A549 (cell line): ENCODE data around the gene UBXN10. TPM values are rescaled to one million over a fixed set of nuclear protein-coding genes. Genes with fewer than 3 reads are reported as not detected.

ENCODE experiments used
- ATAC-seq, 2 experiments: fragments of 200-7000 bp in 1 of 2; fragments of >200 bp in 1 of 2; cut with Nextera tagmentation in 1 of 2; cut with Tn5 transposase in 1 of 2; 3 replicates each; pipeline versions ENCODE4 v1.8.0 to v1.9.1; 2018 to 2020; ENCODE audit warnings: mild to moderate bottlenecking in 1 of 2, moderate library complexity in 1 of 2
- CTCF ChIA-PET: fragments of 300-600 bp; sonication (Branson Sonifier 250); formaldehyde crosslinking; extraction: SDS; loops from one replicate; lab custom pipeline; 2021; ENCODE audit warnings: antibody characterized with exemption, inconsistent platforms; lab: Yijun Ruan, JAX
- POLR2A ChIA-PET: fragments of 350-600 bp; formaldehyde crosslinking; extraction: SDS; loops from one replicate; lab custom pipeline; 2021; ENCODE audit warnings: antibody characterized with exemption, inconsistent platforms; lab: Yijun Ruan, JAX
- DNase-seq, 2 experiments: peaks; one replicate each; pipeline versions ENCODE4 v3.0.0 to v3.0.0-alpha.2; 2011 to 2016; ENCODE audit warnings: low read depth in 1 of 2, low spot score in 1 of 2
- FAIRE-seq: peaks from 2 replicates; lab custom pipeline; 2011; peaks lifted over from hg19 to GRCh38; lab: Jason Lieb, UNC
- H3K27ac ChIP-seq, 2 experiments: fragments of >200 bp; sonication (Bioruptor Twin); formaldehyde crosslinking; 3 replicates each; pipeline ENCODE4 v1.5.1; 2016 to 2017
- H3K4me1 ChIP-seq: fragments of >200 bp; sonication (Bioruptor Twin); formaldehyde crosslinking; 3 replicates; pipeline ENCODE4 v1.6.1; 2016
- H3K4me2 ChIP-seq: fragments of >200 bp; sonication (Bioruptor Twin); formaldehyde crosslinking; 3 replicates; pipeline ENCODE4 v1.6.1; 2016
- H3K4me3 ChIP-seq: fragments of >200 bp; sonication (Bioruptor Twin); formaldehyde crosslinking; 3 replicates; pipeline ENCODE4 v1.5.1; 2016
- H3K9me3 ChIP-seq: fragments of >200 bp; sonication (Bioruptor Twin); formaldehyde crosslinking; 3 replicates; pipeline ENCODE4 v1.6.1; 2016
- EHF ChIP-seq: fragments of 250-450 bp; sonication (Bioruptor Pico); IDR thresholded peaks from 2 replicates; pipeline ENCODE4 v1.5.0; 2020; ENCODE audit warnings: mild to moderate bottlenecking
- ELK1 ChIP-seq: fragments of 150-350 bp; IDR thresholded peaks from 2 replicates; pipeline ENCODE4 v1.6.1; 2014; ENCODE audit warnings: low read depth, mild to moderate bottlenecking, low read length
- ESRRA ChIP-seq: fragments of 150-350 bp; IDR thresholded peaks from 2 replicates; pipeline ENCODE4 v1.6.1; 2014; ENCODE audit warnings: mild to moderate bottlenecking, low read length, borderline replicate concordance
- FOSL2 ChIP-seq, 2 experiments: fragments of 450-650 bp in 1 of 2; fragments of >200 bp in 1 of 2; sonication (Bioruptor Twin) in 1 of 2; formaldehyde crosslinking; IDR thresholded peaks; 2 replicates each; pipeline versions ENCODE4 v1.5.0 to v1.6.1; 2016 to 2020; ENCODE audit warnings: mild to moderate bottlenecking in 1 of 2, moderate library complexity in 1 of 2
- HES2 ChIP-seq: fragments of >200 bp; sonication (Bioruptor Twin); formaldehyde crosslinking; IDR thresholded peaks from 2 replicates; pipeline ENCODE4 v1.6.1; 2016
- HEYL ChIP-seq: fragments of 250-450 bp; sonication (Bioruptor Pico); IDR thresholded peaks from 2 replicates; pipeline ENCODE4 v1.8.0; 2021; ENCODE audit warnings: mild to moderate bottlenecking, moderate library complexity
- HOXA7 ChIP-seq: fragments of 250-450 bp; sonication (Bioruptor Pico); IDR thresholded peaks from 2 replicates; pipeline ENCODE4 v1.5.0; 2020; ENCODE audit warnings: mild to moderate bottlenecking, moderate library complexity
- JUN ChIP-seq, 2 experiments: fragments of >200 bp; sonication (Bioruptor Twin); formaldehyde crosslinking; IDR thresholded peaks; 2 replicates in 1 of 2; 3 replicates in 1 of 2; pipeline ENCODE4 v1.6.1; 2016 to 2017
- KDM1A ChIP-seq: fragments of 200-600 bp; sonication (generic); IDR thresholded peaks from 2 replicates; pipeline ENCODE4 v1.6.1; 2016; ENCODE audit warnings: low read depth, mild to moderate bottlenecking
- KDM5A ChIP-seq: fragments of 200-600 bp; sonication (generic); IDR thresholded peaks from 2 replicates; pipeline ENCODE4 v1.6.1; 2016; ENCODE audit warnings: antibody characterized with exemption, mild to moderate bottlenecking
- MAZ ChIP-seq: fragments of 150-350 bp; IDR thresholded peaks from 2 replicates; pipeline ENCODE4 v1.6.1; 2014; ENCODE audit warnings: antibody characterized with exemption, low read depth, low read length, borderline replicate concordance
- MYC ChIP-seq: IDR thresholded peaks from 2 replicates; pipeline ENCODE4 v1.6.1; 2012; ENCODE audit warnings: mild to moderate bottlenecking, inconsistent platforms, low read length, improper control_type of control experiment, borderline replicate concordance
- NPAS2 ChIP-seq: fragments of 250-450 bp; sonication (Bioruptor Pico); IDR thresholded peaks from 2 replicates; pipeline ENCODE4 v1.8.0; 2022; ENCODE audit warnings: mild to moderate bottlenecking, moderate library complexity, borderline replicate concordance
- RNF2 ChIP-seq: fragments of 200-600 bp; sonication (generic); IDR thresholded peaks from 2 replicates; pipeline ENCODE4 v1.6.1; 2016; ENCODE audit warnings: low read depth, mild to moderate bottlenecking, antibody characterized with exemption, moderate library complexity, borderline replicate concordance
- SREBF2 ChIP-seq: fragments of 450-650 bp; IDR thresholded peaks from 2 replicates; pipeline ENCODE4 v1.6.1; 2014; ENCODE audit warnings: mild to moderate bottlenecking, moderate library complexity
- USF2 ChIP-seq: fragments of 450-650 bp; IDR thresholded peaks from 2 replicates; pipeline ENCODE4 v1.6.1; 2014; ENCODE audit warnings: antibody characterized with exemption
- ZFP36 ChIP-seq: fragments of 450-650 bp; IDR thresholded peaks from 2 replicates; pipeline ENCODE4 v1.6.1; 2014; ENCODE audit warnings: borderline replicate concordance; ENCODE audit not compliant: partially characterized antibody
- WGBS: methylation state at CpG from one replicate; pipeline ENCODE4 v1.1.6; 2017; ENCODE audit errors: missing lambda C conversion rate; 5-methylcytosine and 5-hydroxymethylcytosine counted together
- polyA plus RNA-seq, 4 experiments: library from polyadenylated mRNA; depleted of rRNA in 3 of 4; stranded (reverse); fragments of >200 nt; fragmentation: RNase III in 1 of 4; extraction: RNeasy Plus Mini Kit Qiagen cat#74134 plus additional on column Dnase treatment in 1 of 4; gene quantifications; 2 replicates in 3 of 4; 3 replicates in 1 of 4; pipeline ENCODE4 v1.2.3, GENCODE V29; 2011 to 2017
- TF ChIP-seq, protein P1 (sequence below): fragments of 250-450 bp; sonication (Bioruptor Pico); IDR thresholded peaks from 2 replicates; pipeline ENCODE4 v1.5.0; 2020; ENCODE audit warnings: low read depth, mild to moderate bottlenecking, moderate library complexity
- TF ChIP-seq, protein P2 (sequence below): fragments of >200 bp; sonication (Bioruptor Twin); formaldehyde crosslinking; IDR thresholded peaks from 3 replicates; pipeline ENCODE4 v1.5.1; 2016
- TF ChIP-seq, protein P3 (sequence below): fragments of >200 bp; sonication (Bioruptor Twin); formaldehyde crosslinking; IDR thresholded peaks from 3 replicates; pipeline ENCODE4 v1.6.1; 2016

The UBXN10 gene
- polyA plus RNA-seq, 2 of the 4 experiments (the other 2 are of a cell fraction), result not detected

DNA sequence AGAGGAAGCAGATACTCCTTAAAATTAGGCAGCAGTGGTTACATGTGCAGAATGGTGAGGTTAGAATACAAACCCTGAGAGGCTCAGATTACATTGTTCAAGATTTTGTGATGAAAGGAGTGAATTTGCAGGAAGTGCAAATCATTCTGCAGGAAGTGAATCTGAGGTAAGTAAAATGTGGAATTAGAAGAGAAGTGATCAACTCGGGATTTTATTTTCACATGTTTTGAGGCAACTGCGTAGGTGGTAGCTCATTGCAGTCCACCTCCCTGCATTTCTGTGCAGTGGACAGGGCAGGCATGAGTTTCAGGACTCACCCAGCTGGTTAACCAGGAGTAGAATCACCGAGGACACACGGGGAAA, 2.5 kb downstream of the UBXN10 start:
- ATAC-seq (no peak), DNase-seq (no peak), FAIRE-seq (no peak)
- no peaks in the 10 kb centered on the region for H3K9me3 ChIP-seq
- peaks cover 3% of the 10 kb centered on the region; the same call in 1 of the 3 replicates for H3K4me1 ChIP-seq
- no peak overlapping the region for H3K4me3 ChIP-seq
- WGBS, result 19% methylated on average over 4 of the region's 4 CpGs
- H3K27ac ChIP-seq, result no peak overlapping the region
- POLR2A ChIA-PET, result interaction anchor here (0.5 kb wide), 1 partner anchor 297 kb away, joined by 10 read pairs; the partner anchor contains the start of gene CAMK2N1
- H3K4me2 ChIP-seq, result no peak overlapping the region
- CTCF ChIA-PET, result interaction anchor here (1.0 to 2.1 kb wide), 3 partner anchors 10 to 31 kb away, joined by 3 to 7 read pairs (median 3); no protein-coding TSS in a partner anchor
- no peak for TF ChIP-seq KDM1A
- no peak for TF ChIP-seq RNF2
- TF ChIP-seq SREBF2, result no peak
- no peak for TF ChIP-seq NPAS2 (CRISPR knock-in tag)
- no peak for TF ChIP-seq HOXA7
- no peak for TF ChIP-seq HEYL

GRCh38 chr1:20189664-20190063, 3.8 kb downstream of the UBXN10 start:
- POLR2A ChIA-PET, result no interaction called here

GRCh38 chr1:20190256-20191160, 4.6 kb downstream of the UBXN10 start:
- Histone ChIP-seq H3K9me3 (no peaks in the 10 kb centered on the region), H3K27ac (no peak overlapping the region), H3K4me1 (no peaks in the 10 kb centered on the region; the same call in 2 of the 3 replicates), H3K4me3 (no peak overlapping the region), H3K4me2 (no peak overlapping the region)
- ATAC-seq (no peak), FAIRE-seq (no peak), DNase-seq (no peak)
- POLR2A ChIA-PET, result no interaction called here
- CTCF ChIA-PET, result interaction anchor here (0.9 kb wide), 1 partner anchor 23 kb away, joined by 3 read pairs; no protein-coding TSS in a partner anchor
- TF ChIP-seq, protein P1, sequence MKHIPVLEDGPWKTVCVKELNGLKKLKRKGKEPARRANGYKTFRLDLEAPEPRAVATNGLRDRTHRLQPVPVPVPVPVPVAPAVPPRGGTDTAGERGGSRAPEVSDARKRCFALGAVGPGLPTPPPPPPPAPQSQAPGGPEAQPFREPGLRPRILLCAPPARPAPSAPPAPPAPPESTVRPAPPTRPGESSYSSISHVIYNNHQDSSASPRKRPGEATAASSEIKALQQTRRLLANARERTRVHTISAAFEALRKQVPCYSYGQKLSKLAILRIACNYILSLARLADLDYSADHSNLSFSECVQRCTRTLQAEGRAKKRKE (CRISPR knock-in tag), result no peak
- TF ChIP-seq EHF, result no peak
- TF ChIP-seq FOSL2 (IDR thresholded peaks at IDR 0.05), result no peak
- TF ChIP-seq FOSL2 (CRISPR knock-in tag; IDR thresholded peaks at IDR 0.05), result no peak
- TF ChIP-seq ELK1, result no peak
- TF ChIP-seq MAZ, result no peak
- TF ChIP-seq KDM5A, result no peak
- TF ChIP-seq ESRRA, result no peak
- TF ChIP-seq USF2, result no peak
- no peak for TF ChIP-seq SREBF2
- TF ChIP-seq, protein P2, sequence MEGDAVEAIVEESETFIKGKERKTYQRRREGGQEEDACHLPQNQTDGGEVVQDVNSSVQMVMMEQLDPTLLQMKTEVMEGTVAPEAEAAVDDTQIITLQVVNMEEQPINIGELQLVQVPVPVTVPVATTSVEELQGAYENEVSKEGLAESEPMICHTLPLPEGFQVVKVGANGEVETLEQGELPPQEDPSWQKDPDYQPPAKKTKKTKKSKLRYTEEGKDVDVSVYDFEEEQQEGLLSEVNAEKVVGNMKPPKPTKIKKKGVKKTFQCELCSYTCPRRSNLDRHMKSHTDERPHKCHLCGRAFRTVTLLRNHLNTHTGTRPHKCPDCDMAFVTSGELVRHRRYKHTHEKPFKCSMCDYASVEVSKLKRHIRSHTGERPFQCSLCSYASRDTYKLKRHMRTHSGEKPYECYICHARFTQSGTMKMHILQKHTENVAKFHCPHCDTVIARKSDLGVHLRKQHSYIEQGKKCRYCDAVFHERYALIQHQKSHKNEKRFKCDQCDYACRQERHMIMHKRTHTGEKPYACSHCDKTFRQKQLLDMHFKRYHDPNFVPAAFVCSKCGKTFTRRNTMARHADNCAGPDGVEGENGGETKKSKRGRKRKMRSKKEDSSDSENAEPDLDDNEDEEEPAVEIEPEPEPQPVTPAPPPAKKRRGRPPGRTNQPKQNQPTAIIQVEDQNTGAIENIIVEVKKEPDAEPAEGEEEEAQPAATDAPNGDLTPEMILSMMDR, result no peak
- TF ChIP-seq MYC, result no peak
- TF ChIP-seq ZFP36, result no peak
- WGBS, result 71% methylated on average over 17 of the region's 19 CpGs

More at GRCh38 chr1:20189664-20190063, 3.8 kb downstream of the UBXN10 start:
- Histone ChIP-seq H3K27ac (no peak overlapping the region), H3K9me3 (no peaks in the 10 kb centered on the region), H3K4me2 (no peak overlapping the region), H3K4me3 (no peak overlapping the region), H3K4me1 (no peaks in the 10 kb centered on the region; the same call in 2 of the 3 replicates)
- CTCF ChIA-PET, result interaction anchor here (0.9 kb wide), 1 partner anchor 24 kb away, joined by 3 read pairs; no protein-coding TSS in a partner anchor
- 68% methylated on average over 4 of the region's 4 CpGs for WGBS
- ATAC-seq (no peak), DNase-seq (no peak), FAIRE-seq (no peak)
- no peak for TF ChIP-seq HEYL
- TF ChIP-seq KDM1A, result no peak
- TF ChIP-seq, protein P3, sequence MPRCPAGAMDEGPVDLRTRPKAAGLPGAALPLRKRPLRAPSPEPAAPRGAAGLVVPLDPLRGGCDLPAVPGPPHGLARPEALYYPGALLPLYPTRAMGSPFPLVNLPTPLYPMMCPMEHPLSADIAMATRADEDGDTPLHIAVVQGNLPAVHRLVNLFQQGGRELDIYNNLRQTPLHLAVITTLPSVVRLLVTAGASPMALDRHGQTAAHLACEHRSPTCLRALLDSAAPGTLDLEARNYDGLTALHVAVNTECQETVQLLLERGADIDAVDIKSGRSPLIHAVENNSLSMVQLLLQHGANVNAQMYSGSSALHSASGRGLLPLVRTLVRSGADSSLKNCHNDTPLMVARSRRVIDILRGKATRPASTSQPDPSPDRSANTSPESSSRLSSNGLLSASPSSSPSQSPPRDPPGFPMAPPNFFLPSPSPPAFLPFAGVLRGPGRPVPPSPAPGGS, result no peak
- TF ChIP-seq JUN (IDR thresholded peaks at IDR 0.05), result no peak
- no peak for TF ChIP-seq ESRRA
- no peak for TF ChIP-seq HES2
